NCI-H1930 (cell line): ENCODE measurements around the gene TCEAL7.

Experiments
- DNase-seq, 2 experiments: peaks; one replicate each; lab custom pipeline; 2025; lab: John Stamatoyannopoulos, UW

TCEAL7 gene

GRCh38 chrX:103367502-103367901, 37.5 kb downstream of the TCEAL7 start:
- DNase-seq: no peak

GRCh38 chrX:103369479-103369878, 39.4 kb downstream of the TCEAL7 start:
- DNase-seq: no peak

DNA sequence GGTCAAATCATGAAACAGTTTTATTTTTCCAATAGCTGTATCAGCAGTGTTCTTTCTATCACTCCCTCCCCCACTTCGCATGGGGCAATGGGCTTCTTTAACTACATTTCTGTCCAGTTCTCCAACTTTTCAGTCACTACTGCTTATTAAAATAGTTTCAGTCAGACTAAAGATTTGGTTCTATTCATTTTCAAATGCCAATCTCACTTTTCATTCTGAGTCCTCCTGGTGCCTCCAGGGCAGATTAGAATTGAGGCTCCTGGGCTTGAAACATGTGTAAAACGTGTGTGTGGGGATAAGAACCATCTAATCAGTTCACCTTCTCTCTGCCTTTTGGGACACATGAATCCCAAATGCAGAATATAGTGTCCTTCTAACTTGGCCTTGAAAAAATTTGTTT, 42.8 kb downstream of the TCEAL7 start:
- no peak for DNase-seq

GRCh38 chrX:103373581-103373980, 43.5 kb downstream of the TCEAL7 start:
- no peak for DNase-seq

DNA sequence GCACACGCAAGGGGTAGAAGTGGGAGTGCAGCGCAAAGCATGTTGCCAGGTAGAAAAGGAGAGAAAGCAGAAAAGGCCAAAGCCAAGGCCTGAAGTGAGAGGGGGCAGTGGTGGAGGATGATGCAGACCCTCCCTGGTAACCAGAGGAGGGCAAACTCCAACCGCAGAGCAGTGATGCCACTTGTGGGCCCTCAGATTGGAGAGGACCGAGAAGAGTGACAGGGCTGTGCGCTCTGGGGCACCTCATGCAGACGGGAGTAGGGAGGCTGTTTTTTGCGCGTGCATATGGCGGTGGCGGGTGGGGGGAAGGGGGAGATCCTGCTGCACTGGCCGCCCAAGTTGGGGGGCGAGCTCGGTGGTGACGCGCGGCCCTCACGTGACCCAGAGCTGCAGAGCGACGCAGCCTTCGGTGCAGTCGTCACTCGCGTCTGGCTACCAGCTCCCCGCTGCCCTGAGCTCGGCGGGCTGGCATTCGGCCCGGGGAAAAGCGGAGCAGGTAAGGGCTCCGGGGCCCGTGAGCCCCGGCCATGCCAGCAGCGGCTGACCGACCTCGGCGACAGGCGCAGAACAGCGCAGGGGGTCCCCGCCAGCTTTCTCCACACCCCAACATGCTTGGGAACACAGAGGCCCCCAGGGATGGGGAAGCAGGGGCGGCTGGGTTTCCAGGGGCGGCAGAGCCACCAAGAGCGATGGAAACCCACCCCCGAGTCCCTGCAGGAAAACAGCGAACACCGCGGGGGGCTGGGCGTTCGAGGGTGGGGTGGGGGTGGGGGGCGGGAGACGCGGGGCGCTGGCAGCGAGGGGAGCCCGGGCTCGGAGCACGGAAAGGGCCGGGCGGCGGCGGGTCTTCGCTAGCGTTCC, 46.3 kb downstream of the TCEAL7 start, which contains the start of gene BEX3:
Gene BEX3 (plus strand): TSS at position 421 of the 861 bp plus-strand sequence. CDS start 984 bp downstream, outside the sequence.
- peak; percentile 20 to 67 for DNase-seq

GRCh38 chrX:103376979-103377324, 46.9 kb downstream of the TCEAL7 start:
- DNase-seq: peak in 1 of 2 experiments; percentile 4

- DNase-seq: no peak
Observed at GRCh38 chrX:103378990-103379389, 49.0 kb downstream of the TCEAL7 start.
